PC-3 (cell line): ENCODE measurements around the gene ONECUT2. TPM values are rescaled to one million over a fixed set of nuclear protein-coding genes. Genes with fewer than 3 reads are reported as not detected.

ENCODE experiments used
- ATAC-seq: fragments of 200-7000 bp; cut with Tn5 transposase; 2 replicates; pipeline ENCODE4 v1.9.1; 2020; ENCODE audit warnings: mild to moderate bottlenecking, moderate library complexity
- BruUV-seq: library from RNA; stranded (reverse); fragments of 400-500 nt; replicated peaks from 2 replicates; lab custom pipeline; 2021; lab: Mats Ljungman, UMichigan
- CTCF ChIA-PET: fragments of 300-600 bp; sonication (Branson Sonifier 250); formaldehyde crosslinking; loops from one replicate; lab custom pipeline; 2022; ENCODE audit warnings: antibody characterized with exemption; lab: Charles Lee
- POLR2A ChIA-PET: fragments of 300-600 bp; sonication (Branson Sonifier 250); formaldehyde crosslinking; loops from one replicate; lab custom pipeline; 2022; ENCODE audit warnings: antibody characterized with exemption; ENCODE audit not compliant: unreplicated experiment; lab: Charles Lee
- DNase-seq: peaks from one replicate; pipeline ENCODE4 v3.0.0-alpha.2; 2015
- H2AFZ ChIP-seq: fragments of 300-600 bp; sonication (generic); 2 replicates; pipeline ENCODE4 v1.6.0; 2016; ENCODE audit warnings: antibody characterized with exemption, low read length
- H3F3A ChIP-seq: fragments of 300-600 bp; sonication (generic); one replicate; pipeline ENCODE4 v1.6.0; 2017; ENCODE audit warnings: antibody characterized with exemption, low read length, control low read depth, mild to moderate bottlenecking; ENCODE audit not compliant: unreplicated experiment
- H3K27ac ChIP-seq: fragments of 300-600 bp; sonication (generic); 2 replicates; pipeline ENCODE4 v1.5.1; 2016; ENCODE audit warnings: mild to moderate bottlenecking, low read length
- H3K27me3 ChIP-seq: fragments of 300-600 bp; sonication (generic); 2 replicates; pipeline ENCODE4 v1.6.1; 2016; ENCODE audit warnings: low read length, mixed read lengths
- H3K36me3 ChIP-seq: fragments of 300-600 bp; sonication (generic); 2 replicates; pipeline ENCODE4 v1.6.1; 2016; ENCODE audit warnings: low read depth, mixed run types, low read length, mixed read lengths
- H3K4me1 ChIP-seq: fragments of 300-600 bp; sonication (generic); 2 replicates; pipeline ENCODE4 v1.5.1; 2016; ENCODE audit warnings: low read length; ENCODE audit not compliant: insufficient read depth
- H3K4me2 ChIP-seq: fragments of 300-600 bp; sonication (generic); 2 replicates; pipeline ENCODE4 v1.6.0; 2016; ENCODE audit warnings: low read length
- H3K4me3 ChIP-seq: fragments of 300-600 bp; sonication (generic); 2 replicates; pipeline ENCODE4 v1.5.1; 2016; ENCODE audit warnings: mild to moderate bottlenecking, low read length, mixed read lengths
- H3K79me2 ChIP-seq: fragments of 300-600 bp; sonication (generic); 2 replicates; pipeline ENCODE4 v1.6.1; 2017; ENCODE audit warnings: low read length, mixed read lengths
- H3K9ac ChIP-seq: fragments of 300-600 bp; sonication (generic); 2 replicates; pipeline ENCODE4 v1.6.0; 2016; ENCODE audit warnings: mild to moderate bottlenecking, low read length
- H3K9me2 ChIP-seq: fragments of 300-600 bp; sonication (generic); replicated peaks from 2 replicates; pipeline ENCODE4 v1.6.1; 2016; ENCODE audit warnings: mixed run types, low read length, mixed read lengths
- H3K9me3 ChIP-seq: fragments of 300-600 bp; sonication (generic); 2 replicates; pipeline ENCODE4 v1.6.1; 2016; ENCODE audit warnings: low read length, mixed read lengths
- H4K20me1 ChIP-seq: fragments of 300-600 bp; sonication (generic); 2 replicates; pipeline ENCODE4 v1.6.1; 2016; ENCODE audit warnings: low read length, mixed read lengths
- EZH2 ChIP-seq: fragments of 300-600 bp; sonication (generic); IDR thresholded peaks from one replicate; pipeline ENCODE4 v1.6.1; 2017; ENCODE audit warnings: antibody characterized with exemption, mild to moderate bottlenecking, low read length; ENCODE audit not compliant: unreplicated experiment
- EZH2phosphoT487 ChIP-seq: fragments of 300-600 bp; sonication (generic); IDR thresholded peaks from 2 replicates; pipeline ENCODE4 v1.6.1; 2018; ENCODE audit warnings: mild to moderate bottlenecking, antibody characterized with exemption, low read length, borderline replicate concordance
- intact Hi-C: fragments of 100-400 bp; cut with micrococcal nuclease; formaldehyde crosslinking; loops from 2 replicates; pipeline ENCODE4 v1.9.0; 2023
- total RNA-seq: library from RNA; depleted of rRNA; stranded (reverse); fragments of >200 nt; gene quantifications from 2 replicates; pipeline ENCODE4 v1.2.3, GENCODE V29; 2014
- TF ChIP-seq, protein P1 (sequence below): fragments of 300-600 bp; sonication (generic); conservative IDR thresholded peaks from 2 replicates; pipeline ENCODE4 v1.5.1; 2017; ENCODE audit warnings: antibody characterized with exemption, low read depth, mild to moderate bottlenecking, low read length

Gene ONECUT2
- total RNA-seq, 1 experiment from 2014 or later, result 1.0 TPM

- no peak for ATAC-seq
- Histone ChIP-seq H3K79me2 (no peaks in the 10 kb centered on the region), H3K9me3 (no peaks in the 10 kb centered on the region), H3K27ac (no peak overlapping the region), H3K36me3 (no peaks in the 10 kb centered on the region), H4K20me1 (no peaks in the 10 kb centered on the region), H3F3A (no peaks in the 10 kb centered on the region), H3K9ac (no peak overlapping the region), H3K4me3 (no peak overlapping the region), H2AFZ (no peak overlapping the region), H3K4me1 (no peaks in the 10 kb centered on the region), H3K27me3 (peaks cover 77% of the 10 kb centered on the region), H3K4me2 (no peak overlapping the region), H3K9me2 (no peaks in the 10 kb centered on the region)
- BruUV-seq, result no TSS peak
- intact Hi-C loops, result no loop called here
- ChIA-PET CTCF (no interaction called here), POLR2A (no interaction called here)
- no peak for DNase-seq
- TF ChIP-seq, protein P1, sequence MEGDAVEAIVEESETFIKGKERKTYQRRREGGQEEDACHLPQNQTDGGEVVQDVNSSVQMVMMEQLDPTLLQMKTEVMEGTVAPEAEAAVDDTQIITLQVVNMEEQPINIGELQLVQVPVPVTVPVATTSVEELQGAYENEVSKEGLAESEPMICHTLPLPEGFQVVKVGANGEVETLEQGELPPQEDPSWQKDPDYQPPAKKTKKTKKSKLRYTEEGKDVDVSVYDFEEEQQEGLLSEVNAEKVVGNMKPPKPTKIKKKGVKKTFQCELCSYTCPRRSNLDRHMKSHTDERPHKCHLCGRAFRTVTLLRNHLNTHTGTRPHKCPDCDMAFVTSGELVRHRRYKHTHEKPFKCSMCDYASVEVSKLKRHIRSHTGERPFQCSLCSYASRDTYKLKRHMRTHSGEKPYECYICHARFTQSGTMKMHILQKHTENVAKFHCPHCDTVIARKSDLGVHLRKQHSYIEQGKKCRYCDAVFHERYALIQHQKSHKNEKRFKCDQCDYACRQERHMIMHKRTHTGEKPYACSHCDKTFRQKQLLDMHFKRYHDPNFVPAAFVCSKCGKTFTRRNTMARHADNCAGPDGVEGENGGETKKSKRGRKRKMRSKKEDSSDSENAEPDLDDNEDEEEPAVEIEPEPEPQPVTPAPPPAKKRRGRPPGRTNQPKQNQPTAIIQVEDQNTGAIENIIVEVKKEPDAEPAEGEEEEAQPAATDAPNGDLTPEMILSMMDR, result no peak
- TF ChIP-seq EZH2, result no peak
- no peak for TF ChIP-seq EZH2phosphoT487
Measured at GRCh38 chr18:57428221-57429150, 6.7 kb upstream of the ONECUT2 start.

DNA sequence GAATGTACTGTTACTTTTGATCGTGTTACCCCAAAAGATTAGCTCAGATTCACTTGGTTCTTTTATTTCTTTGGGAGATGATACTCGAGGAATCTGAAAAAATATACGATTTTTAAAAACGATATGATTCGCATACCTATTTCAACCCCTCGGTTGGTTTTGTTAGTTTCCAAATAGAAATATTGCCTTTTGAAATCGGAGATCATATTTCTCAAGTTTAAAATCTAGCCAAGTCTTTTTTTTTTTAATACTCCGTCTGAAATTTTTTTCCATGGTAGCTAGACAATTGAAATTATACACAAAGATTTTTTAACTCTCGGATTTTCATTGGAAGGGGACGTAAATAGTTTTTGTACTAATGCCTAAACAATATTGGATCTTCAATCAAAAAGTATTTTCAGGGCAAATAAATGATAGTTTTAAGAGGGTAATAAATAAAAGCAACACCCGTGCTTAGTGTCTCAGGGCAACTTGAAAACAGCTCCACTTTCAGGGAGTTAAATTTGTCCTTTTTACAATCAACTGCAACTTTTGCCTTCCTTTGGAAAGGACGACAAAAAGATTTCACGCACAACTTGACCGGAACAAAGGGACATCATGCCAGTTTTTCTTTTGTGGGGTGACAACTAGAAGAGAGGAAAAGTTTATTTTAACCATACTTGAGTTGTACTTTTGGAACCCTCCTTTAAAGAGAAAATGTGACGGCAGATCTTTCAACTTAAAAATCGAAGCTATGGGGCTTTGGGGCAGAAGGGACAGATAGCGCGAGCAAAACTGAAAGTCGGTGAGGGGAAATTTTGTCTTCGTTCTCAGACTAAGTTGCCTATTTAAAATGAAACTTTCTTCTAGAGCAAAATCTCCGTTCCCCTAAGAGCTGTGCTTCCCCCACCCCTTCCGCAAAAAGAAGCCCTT lies 5.8 kb upstream of the ONECUT2 start:
- Histone ChIP-seq H2AFZ (no peak overlapping the region), H3K27me3 (peaks cover 77% of the 10 kb centered on the region), H3K4me3 (no peak overlapping the region), H3K79me2 (no peaks in the 10 kb centered on the region), H3K9me3 (no peaks in the 10 kb centered on the region), H3K4me1 (no peaks in the 10 kb centered on the region), H4K20me1 (no peaks in the 10 kb centered on the region), H3K36me3 (no peaks in the 10 kb centered on the region), H3K9me2 (no peaks in the 10 kb centered on the region), H3F3A (no peaks in the 10 kb centered on the region), H3K27ac (no peak overlapping the region), H3K9ac (no peak overlapping the region), H3K4me2 (no peak overlapping the region)
- ChIA-PET POLR2A (no interaction called here), CTCF (no interaction called here)
- intact Hi-C loops, result no loop called here
- BruUV-seq, result no TSS peak
- TF ChIP-seq EZH2 (no peak), EZH2phosphoT487 (no peak)
- TF ChIP-seq, protein P1, result no peak
- DNase-seq, result no peak
- ATAC-seq, result no peak
